Activated naive CD4-positive, alpha-beta T cell treated with anti-CD3 and anti-CD28 coated beads, Interleukin-2, amount 50 U/mL, for 24 hours (primary cell): ENCODE measurements around the gene ZFAND3.
A peak's percentile ranks its signal among the peaks of the same experiment; 100 is the strongest.

ENCODE experiments used
- H3K27ac Mint-ChIP-seq: one replicate; pipeline ENCODE4 v1.8.0; 2021; ENCODE audit warnings: mild to moderate bottlenecking, mixed read lengths
- H3K27me3 Mint-ChIP-seq: one replicate; pipeline ENCODE4 v1.8.0; 2021; ENCODE audit warnings: mixed read lengths
- H3K36me3 Mint-ChIP-seq: one replicate; pipeline ENCODE4 v1.8.0; 2021; ENCODE audit warnings: mixed read lengths
- H3K4me1 Mint-ChIP-seq: one replicate; pipeline ENCODE4 v1.8.0; 2021; ENCODE audit warnings: mixed read lengths
- H3K4me3 Mint-ChIP-seq: one replicate; pipeline ENCODE4 v1.8.0; 2021; ENCODE audit warnings: mild to moderate bottlenecking, mixed read lengths
- H3K9me3 Mint-ChIP-seq: one replicate; pipeline ENCODE4 v1.8.0; 2021; ENCODE audit warnings: mixed read lengths

Gene ZFAND3

GRCh38 chr6:37788259-37788658, 31.3 kb upstream of the ZFAND3 start:
- H3K36me3 Mint-ChIP-seq: no peaks in the 10 kb centered on the region
- H3K9me3 Mint-ChIP-seq: no peaks in the 10 kb centered on the region
- H3K27ac Mint-ChIP-seq: no peak overlapping the region
- peaks cover 20% of the 10 kb centered on the region for H3K4me1 Mint-ChIP-seq
- H3K4me3 Mint-ChIP-seq: no peak overlapping the region
- H3K27me3 Mint-ChIP-seq: peaks cover 11% of the 10 kb centered on the region

GRCh38 chr6:37791156-37791919, 28.2 kb upstream of the ZFAND3 start:
- Mint-ChIP-seq H3K27me3 (no peaks in the 10 kb centered on the region), H3K9me3 (no peaks in the 10 kb centered on the region), H3K4me3 (no peak overlapping the region), H3K4me1 (peaks cover 9% of the 10 kb centered on the region), H3K27ac (peak overlapping the region; percentile 52), H3K36me3 (no peaks in the 10 kb centered on the region)

GRCh38 chr6:37792457-37793033, 27.0 kb upstream of the ZFAND3 start:
- Mint-ChIP-seq H3K4me1 (peaks cover 9% of the 10 kb centered on the region), H3K9me3 (no peaks in the 10 kb centered on the region), H3K27ac (no peak overlapping the region), H3K4me3 (no peak overlapping the region), H3K36me3 (no peaks in the 10 kb centered on the region), H3K27me3 (no peaks in the 10 kb centered on the region)

GRCh38 chr6:37793067-37793466, 26.5 kb upstream of the ZFAND3 start:
- Mint-ChIP-seq H3K36me3 (no peaks in the 10 kb centered on the region), H3K4me3 (no peak overlapping the region), H3K9me3 (no peaks in the 10 kb centered on the region), H3K4me1 (peaks cover 9% of the 10 kb centered on the region), H3K27ac (no peak overlapping the region), H3K27me3 (no peaks in the 10 kb centered on the region)

GRCh38 chr6:37794825-37795224, 24.7 kb upstream of the ZFAND3 start:
- Mint-ChIP-seq H3K9me3 (no peaks in the 10 kb centered on the region), H3K27me3 (no peaks in the 10 kb centered on the region), H3K27ac (no peak overlapping the region), H3K4me1 (peaks cover 9% of the 10 kb centered on the region), H3K36me3 (no peaks in the 10 kb centered on the region), H3K4me3 (no peak overlapping the region)

GRCh38 chr6:37798436-37799262, 20.9 kb upstream of the ZFAND3 start:
- no peak overlapping the region for H3K4me3 Mint-ChIP-seq
- H3K27me3 Mint-ChIP-seq: no peaks in the 10 kb centered on the region
- no peaks in the 10 kb centered on the region for H3K36me3 Mint-ChIP-seq
- no peaks in the 10 kb centered on the region for H3K4me1 Mint-ChIP-seq
- no peaks in the 10 kb centered on the region for H3K9me3 Mint-ChIP-seq
- no peak overlapping the region for H3K27ac Mint-ChIP-seq

DNA sequence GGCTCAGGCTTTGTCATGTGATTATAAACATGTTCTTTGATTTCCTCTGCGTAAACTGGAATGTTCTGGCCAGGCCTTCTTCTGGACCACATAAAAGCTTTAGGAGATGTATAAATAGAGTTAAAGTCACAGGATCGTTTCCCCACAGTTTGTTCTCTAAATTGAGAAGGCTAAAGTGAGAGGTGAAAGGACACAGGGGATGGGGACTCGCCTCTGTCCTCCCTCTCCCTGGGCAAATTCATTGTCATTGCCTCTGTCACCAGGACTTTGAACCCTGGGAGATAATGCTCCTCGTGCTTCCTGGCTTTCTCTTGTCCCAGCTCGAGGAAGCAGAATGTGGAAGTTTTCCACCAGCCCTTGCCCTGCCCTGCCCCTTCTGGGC, 20.3 kb upstream of the ZFAND3 start:
- Mint-ChIP-seq H3K27me3 (no peaks in the 10 kb centered on the region), H3K4me3 (no peak overlapping the region), H3K4me1 (no peaks in the 10 kb centered on the region)

GRCh38 chr6:37800703-37801604, 18.6 kb upstream of the ZFAND3 start:
- Mint-ChIP-seq H3K27ac (no peak overlapping the region), H3K27me3 (no peaks in the 10 kb centered on the region), H3K36me3 (no peaks in the 10 kb centered on the region), H3K4me3 (no peak overlapping the region), H3K4me1 (no peaks in the 10 kb centered on the region), H3K9me3 (no peaks in the 10 kb centered on the region)

More for the DNA sequence above, 20.3 kb upstream of the ZFAND3 start:
- Mint-ChIP-seq H3K36me3 (no peaks in the 10 kb centered on the region), H3K9me3 (no peaks in the 10 kb centered on the region), H3K27ac (no peak overlapping the region)

DNA sequence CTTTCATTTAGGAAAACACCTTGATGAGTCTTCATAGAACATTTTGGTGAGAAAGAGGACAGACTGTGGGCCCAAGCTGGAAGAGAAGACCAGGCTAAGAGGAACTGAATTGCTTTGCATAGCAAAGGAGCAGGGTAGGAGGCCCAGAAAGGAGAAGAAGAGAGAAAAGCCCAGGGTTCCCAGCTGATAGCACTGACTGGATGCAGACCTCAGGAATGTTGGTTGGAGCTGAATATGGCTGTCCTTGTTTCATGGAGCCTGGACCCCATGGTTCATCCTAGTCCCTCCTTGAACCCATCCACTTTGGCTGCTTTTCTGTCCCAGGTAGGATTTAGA, 18.0 kb upstream of the ZFAND3 start:
- no peaks in the 10 kb centered on the region for H3K36me3 Mint-ChIP-seq
- H3K4me1 Mint-ChIP-seq: no peaks in the 10 kb centered on the region
- H3K9me3 Mint-ChIP-seq: no peaks in the 10 kb centered on the region
- no peaks in the 10 kb centered on the region for H3K27me3 Mint-ChIP-seq
- no peak overlapping the region for H3K4me3 Mint-ChIP-seq
- no peak overlapping the region for H3K27ac Mint-ChIP-seq

GRCh38 chr6:37802810-37803209, 16.7 kb upstream of the ZFAND3 start:
- no peaks in the 10 kb centered on the region for H3K4me1 Mint-ChIP-seq
- H3K27me3 Mint-ChIP-seq: no peaks in the 10 kb centered on the region
- no peak overlapping the region for H3K27ac Mint-ChIP-seq

GRCh38 chr6:37804586-37804985, 14.9 kb upstream of the ZFAND3 start:
- Mint-ChIP-seq H3K27me3 (peaks cover 2% of the 10 kb centered on the region), H3K4me1 (no peaks in the 10 kb centered on the region), H3K9me3 (no peaks in the 10 kb centered on the region), H3K27ac (no peak overlapping the region), H3K36me3 (no peaks in the 10 kb centered on the region), H3K4me3 (no peak overlapping the region)

More at GRCh38 chr6:37802810-37803209, 16.7 kb upstream of the ZFAND3 start:
- Mint-ChIP-seq H3K36me3 (no peaks in the 10 kb centered on the region), H3K4me3 (no peak overlapping the region), H3K9me3 (no peaks in the 10 kb centered on the region)

- H3K4me3 Mint-ChIP-seq: no peak overlapping the region
- H3K9me3 Mint-ChIP-seq: no peaks in the 10 kb centered on the region
- H3K4me1 Mint-ChIP-seq: no peaks in the 10 kb centered on the region
- H3K27me3 Mint-ChIP-seq: peaks cover 2% of the 10 kb centered on the region
- no peak overlapping the region for H3K27ac Mint-ChIP-seq
- H3K36me3 Mint-ChIP-seq: no peaks in the 10 kb centered on the region
These were observed 13.3 kb upstream of the ZFAND3 start for GRCh38 chr6:37806213-37806612.

GRCh38 chr6:37807656-37808055, 11.9 kb upstream of the ZFAND3 start:
- H3K27me3 Mint-ChIP-seq: peaks cover 4% of the 10 kb centered on the region
- no peak overlapping the region for H3K27ac Mint-ChIP-seq
- H3K36me3 Mint-ChIP-seq: no peaks in the 10 kb centered on the region
- H3K4me1 Mint-ChIP-seq: no peaks in the 10 kb centered on the region
- no peak overlapping the region for H3K4me3 Mint-ChIP-seq
- no peaks in the 10 kb centered on the region for H3K9me3 Mint-ChIP-seq

- Mint-ChIP-seq H3K9me3 (no peaks in the 10 kb centered on the region), H3K36me3 (no peaks in the 10 kb centered on the region), H3K4me1 (no peaks in the 10 kb centered on the region), H3K27ac (no peak overlapping the region), H3K27me3 (peaks cover 4% of the 10 kb centered on the region), H3K4me3 (no peak overlapping the region)
These were observed 10.4 kb upstream of the ZFAND3 start for GRCh38 chr6:37809197-37809543.

- Mint-ChIP-seq H3K36me3 (peaks cover 2% of the 10 kb centered on the region), H3K27me3 (peaks cover 4% of the 10 kb centered on the region), H3K9me3 (no peaks in the 10 kb centered on the region), H3K4me3 (no peak overlapping the region), H3K4me1 (peaks cover 13% of the 10 kb centered on the region), H3K27ac (no peak overlapping the region)
These were observed 6.7 kb upstream of the ZFAND3 start for GRCh38 chr6:37812841-37813240.
